CD4-positive, alpha-beta T cell treated with Interferon alpha-2 for 1 hour (primary cell): Measurements from ENCODE around the gene PLXNA4.

Source experiments
- DNase-seq, 2 donors: peaks; one replicate each; pipeline ENCODE4 v3.0.0-alpha.2; 2020 to 2022

PLXNA4 gene

DNA sequence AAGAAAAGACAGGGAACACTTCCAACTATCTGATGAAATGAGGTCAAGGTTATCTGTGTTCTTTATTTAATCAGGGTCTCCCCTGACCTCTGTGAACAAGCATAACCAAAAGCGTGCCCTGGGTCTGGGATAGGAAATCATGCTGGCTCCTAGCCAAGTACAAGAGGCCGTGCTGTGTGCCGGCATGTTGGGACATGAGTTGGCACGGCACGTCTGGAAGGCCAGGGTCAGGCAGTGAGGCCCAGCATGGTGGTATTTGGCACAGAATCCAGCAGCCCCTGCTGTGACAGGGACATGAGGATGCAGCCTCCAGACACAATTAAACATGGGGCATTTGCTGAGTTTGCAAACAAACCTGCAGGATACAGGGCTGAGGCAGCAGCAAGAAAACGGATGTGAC, 320.4 kb downstream of the PLXNA4 start:
- no peak for DNase-seq

DNA sequence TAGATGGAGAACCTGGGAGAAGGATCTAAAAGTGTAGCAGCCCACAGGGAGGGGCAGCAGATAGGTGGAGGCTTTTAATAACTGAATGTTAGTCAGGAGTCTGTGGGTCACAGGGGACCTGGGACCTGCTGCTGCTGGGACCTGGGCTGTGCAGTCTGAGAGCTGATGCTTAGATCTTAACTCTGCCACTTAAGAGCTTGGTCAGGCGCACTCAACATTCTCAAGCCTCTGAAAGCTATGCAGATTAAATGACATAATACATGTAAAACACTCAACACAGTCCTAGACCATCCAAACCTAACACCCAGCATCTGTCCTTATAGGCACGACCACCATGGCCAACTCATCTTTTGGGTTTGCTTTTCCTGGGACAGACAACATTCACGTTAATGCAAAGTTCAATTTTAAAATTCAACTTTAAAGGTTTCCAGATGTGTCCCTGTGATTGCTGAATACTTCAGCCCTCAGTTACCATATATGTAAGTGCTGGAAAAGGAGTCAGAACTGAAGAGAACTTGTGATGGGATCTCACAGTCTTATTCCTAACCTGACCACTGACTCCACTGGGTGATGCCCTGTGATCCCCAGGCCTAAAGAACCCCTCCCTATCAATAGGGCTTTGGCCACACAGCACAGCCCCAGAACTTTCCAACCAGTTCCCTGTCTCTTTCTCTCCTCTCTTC, 321.0 kb downstream of the PLXNA4 start:
- no peak for DNase-seq

DNA sequence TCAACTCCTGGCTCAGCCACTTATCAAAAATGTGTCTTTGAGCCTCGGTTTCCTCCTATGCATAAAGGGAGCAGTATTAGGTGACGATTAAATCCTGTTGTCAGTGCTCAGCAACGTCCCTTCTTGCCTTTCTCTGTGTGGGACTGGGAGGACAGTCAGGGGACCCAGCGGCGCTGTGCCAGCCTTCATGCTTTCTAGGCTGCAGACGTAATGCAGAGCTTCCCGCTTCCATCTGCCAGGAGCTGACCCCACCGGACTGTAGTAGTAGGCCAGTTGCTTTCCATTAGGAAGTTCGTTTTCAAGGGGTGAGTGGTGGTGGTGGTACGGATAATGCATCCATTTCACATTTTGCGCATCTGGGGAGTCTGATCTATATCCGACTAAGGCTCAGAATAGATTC, 321.8 kb downstream of the PLXNA4 start:
- no peak for DNase-seq

DNA sequence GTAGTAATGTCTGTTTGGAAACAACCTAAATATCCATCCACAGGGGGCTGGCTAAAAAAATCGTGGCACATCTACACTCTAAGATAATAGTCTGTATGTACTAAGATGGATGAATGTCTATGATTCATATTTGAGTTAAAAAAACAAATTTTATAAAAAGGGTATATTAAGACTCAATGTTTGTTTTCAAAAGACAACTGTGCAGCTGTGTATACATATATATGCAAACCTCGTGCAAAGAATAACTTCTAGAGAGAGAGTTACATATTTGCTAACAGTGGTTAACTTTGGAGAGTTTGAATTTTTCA, 323.5 kb downstream of the PLXNA4 start:
- DNase-seq = no peak

DNA sequence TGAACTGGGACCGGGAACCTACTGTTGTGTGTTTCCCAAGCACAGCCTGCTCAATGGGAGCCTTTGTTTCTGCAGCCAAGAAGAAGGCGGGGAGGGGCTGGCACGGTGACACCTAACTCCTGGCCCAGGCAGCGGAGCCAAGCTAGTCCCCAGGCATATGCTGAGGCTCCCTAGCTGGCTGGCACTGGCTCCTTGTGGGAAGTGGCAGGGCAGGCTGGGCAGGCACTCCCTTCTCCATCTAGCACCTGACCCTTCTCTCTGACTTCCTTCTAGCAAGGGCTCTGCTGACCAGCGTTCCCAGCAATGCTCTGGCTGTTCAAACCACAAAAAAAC, 325.0 kb downstream of the PLXNA4 start:
- DNase-seq = no peak

GRCh38 chr7:132250480-132251326, 325.6 kb downstream of the PLXNA4 start:
- DNase-seq = no peak

DNA sequence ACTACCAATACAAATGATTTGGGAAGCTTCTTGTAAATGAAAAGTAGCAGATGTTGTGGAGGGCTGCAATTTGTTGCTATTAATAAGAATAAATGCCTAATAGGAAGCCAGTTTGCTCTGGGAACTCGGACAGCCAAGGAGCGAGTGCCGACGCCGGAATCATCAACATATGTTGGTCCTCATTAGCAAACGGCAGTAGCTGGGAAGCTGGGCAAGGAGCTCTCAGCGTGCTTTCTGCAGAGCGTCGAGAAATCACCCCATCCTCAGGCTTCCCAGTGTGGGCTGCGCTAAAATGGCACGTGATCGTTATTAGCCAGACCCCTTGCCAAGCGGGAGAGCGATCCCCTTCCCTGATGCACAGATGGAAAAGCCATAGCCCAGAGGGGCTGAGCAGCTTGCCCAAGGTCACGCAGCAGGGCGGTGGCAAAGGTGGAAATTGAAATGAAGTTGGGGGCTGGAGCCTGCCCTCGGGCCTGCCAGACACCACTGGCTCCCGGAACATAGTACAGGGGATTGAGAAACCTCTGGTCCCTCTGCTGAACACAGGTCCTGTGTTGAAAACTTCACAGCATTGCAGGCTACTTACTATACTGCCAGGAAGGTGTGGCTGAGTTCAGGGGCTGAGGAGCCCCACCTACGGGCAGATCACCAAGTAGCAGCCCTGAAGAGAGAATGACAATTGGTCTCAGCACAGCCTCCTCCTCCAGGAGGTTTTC, 326.9 kb downstream of the PLXNA4 start:
- DNase-seq = no peak

GRCh38 chr7:132248841-132249240, 327.4 kb downstream of the PLXNA4 start:
- DNase-seq = no peak

DNA sequence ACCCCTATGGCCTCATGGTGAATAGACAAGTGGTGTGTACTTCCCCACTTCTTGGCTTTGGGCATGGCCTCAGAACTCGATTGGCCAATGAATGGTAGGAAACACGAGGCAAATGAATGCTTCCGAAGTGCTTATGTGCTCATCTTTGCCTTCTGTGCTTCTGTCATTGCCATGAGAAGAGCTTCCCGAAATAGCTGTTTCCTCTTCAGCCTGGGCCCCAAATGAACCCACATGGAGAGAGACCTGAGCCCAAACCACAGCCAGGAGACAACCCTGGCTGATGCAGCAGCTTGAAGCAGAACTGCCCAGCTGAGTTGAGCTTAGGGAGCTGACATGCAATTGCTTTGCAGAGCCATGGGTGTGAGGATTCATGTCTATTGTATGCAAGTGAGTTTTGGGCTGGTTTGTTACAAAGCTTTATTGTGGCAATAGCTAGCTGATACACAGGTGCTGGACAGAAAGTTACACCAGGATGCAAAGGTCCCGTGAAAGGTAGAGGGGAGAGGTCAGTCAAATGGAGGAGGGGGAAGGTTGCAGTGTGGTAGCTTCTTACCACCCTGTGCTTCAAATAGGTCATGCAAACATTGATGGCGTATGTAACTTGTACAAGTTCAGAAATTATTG, 328.2 kb downstream of the PLXNA4 start:
- no peak for DNase-seq

- no peak for DNase-seq
These were observed 329.7 kb downstream of the PLXNA4 start for GRCh38 chr7:132246591-132246990.

- no peak for DNase-seq
These were observed 330.7 kb downstream of the PLXNA4 start for GRCh38 chr7:132245539-132245938.

DNA sequence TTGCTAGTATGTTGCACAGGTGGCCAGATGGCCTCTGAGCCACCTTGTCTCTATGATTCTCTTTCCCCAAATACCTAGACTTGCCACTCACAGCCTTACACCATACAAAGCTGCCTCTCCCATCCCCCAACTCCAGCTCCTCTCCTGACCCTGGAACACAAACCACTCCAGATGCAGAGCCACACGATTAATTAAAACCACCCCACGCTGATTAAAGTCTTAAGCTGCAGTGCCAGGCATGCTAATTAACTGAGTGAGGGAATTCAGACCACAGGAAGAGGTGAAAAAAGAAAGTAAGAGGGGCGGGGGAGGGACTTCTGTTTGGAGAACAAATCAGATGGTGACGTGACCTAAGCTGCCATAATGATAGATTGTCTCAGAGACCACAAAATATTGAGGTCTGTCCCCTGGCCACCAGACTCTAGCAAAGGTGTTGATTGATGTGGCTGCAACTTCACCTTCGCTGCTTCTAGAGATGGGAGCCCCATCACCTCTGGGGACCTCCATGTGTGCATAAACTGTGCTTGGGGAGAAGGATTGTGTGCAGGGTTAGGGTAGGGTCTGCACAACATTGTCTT, 331.3 kb downstream of the PLXNA4 start:
- DNase-seq = no peak

GRCh38 chr7:132243463-132243862, 332.8 kb downstream of the PLXNA4 start:
- no peak for DNase-seq

DNA sequence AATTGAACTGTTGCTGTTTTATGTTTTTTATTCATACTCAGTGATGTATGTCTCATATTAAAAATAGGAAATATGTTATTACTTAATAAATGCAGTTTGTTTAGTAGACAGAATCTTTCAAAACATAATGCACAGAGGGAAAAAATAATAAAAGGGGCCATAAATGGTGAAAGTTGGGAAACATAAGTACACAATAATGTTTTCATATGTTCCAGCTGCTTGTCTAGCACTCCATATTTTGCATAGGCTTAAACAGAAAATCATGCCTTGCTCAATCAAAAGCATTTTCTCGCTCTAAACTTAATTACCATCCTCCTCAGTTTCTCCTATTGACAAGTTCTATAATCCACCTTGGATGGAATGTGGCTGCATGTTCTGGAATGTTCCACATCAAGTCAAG, 333.2 kb downstream of the PLXNA4 start:
- no peak for DNase-seq

DNA sequence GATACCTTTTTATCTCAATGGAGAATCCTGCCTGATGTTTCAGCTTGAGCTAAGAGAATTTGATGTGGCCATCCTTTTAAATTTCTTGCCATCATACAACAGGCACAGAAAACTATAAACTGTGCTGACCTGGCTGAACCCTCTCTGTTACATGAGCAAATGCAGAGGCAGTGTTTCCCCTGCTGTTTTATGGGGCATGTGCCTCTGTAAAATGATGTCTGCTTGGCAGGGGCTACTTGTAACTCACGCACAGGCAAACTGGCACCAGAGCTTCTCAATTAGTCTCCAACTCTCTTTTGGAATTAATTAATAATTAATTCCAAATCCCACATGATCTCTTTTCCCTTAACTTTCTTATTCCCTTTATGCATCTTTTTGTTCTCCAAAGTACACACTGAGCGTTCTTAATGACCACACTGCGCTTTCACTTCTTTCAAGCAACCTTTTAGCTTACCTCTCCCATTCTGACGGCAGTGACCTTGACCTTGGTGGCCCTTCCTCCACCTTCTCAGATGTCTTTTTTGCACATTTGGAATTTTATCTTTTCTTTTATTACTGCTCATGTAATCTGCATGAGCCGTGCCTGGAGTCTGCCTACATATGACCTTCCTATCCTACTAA, 334.0 kb downstream of the PLXNA4 start:
- DNase-seq = no peak

GRCh38 chr7:132240821-132241422, 335.3 kb downstream of the PLXNA4 start:
- DNase-seq = no peak

DNA sequence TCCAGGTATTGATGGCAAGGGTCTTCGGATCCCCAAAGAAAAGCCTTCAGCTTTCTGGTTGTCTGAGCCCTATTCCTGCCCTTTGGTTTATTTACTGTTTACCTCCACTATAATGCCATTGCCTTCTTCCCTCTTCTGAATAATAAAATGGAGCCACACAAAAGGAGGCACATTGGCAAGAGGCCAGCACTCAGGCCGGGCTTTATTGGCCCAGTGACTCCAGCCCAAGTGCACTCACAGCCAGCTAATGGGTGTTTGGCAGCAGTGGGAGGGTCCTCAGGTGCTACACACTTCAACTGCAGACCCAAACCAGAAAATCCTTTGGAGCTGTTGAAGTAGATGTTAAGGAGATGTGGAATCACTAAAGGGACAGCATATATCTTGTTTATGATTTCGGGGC, 336.0 kb downstream of the PLXNA4 start:
- DNase-seq = no peak

DNA sequence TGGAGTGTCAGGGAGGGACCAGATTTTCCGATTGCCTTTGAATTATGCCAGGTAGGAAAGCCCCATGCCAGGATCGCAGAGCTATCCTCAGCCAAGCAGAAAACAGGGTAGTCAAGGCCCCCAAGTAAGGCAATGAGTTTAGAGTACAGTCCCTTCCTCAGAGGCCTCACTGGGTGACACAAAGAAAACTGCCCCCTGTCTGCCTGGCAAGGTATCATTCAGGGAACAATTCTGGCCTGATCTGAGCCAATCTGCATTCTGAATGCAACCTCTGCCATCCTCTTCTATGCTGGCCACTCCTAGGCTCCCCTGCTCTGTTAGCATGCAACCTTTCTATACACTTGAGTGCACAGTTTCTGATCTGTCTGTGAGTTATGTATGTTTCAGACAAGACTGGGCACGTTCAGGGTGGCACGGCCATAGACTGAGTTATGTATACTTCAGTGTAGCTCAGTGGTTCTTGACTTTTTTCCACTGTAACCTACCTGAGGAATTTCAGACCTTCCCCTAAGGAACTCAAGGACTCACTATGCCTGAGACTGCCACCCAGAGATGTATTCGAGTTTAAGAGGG, 336.8 kb downstream of the PLXNA4 start:
- no peak for DNase-seq

GRCh38 chr7:132234711-132235110, 341.6 kb downstream of the PLXNA4 start:
- DNase-seq = no peak

GRCh38 chr7:132232406-132232805, 343.9 kb downstream of the PLXNA4 start:
- DNase-seq = no peak

DNA sequence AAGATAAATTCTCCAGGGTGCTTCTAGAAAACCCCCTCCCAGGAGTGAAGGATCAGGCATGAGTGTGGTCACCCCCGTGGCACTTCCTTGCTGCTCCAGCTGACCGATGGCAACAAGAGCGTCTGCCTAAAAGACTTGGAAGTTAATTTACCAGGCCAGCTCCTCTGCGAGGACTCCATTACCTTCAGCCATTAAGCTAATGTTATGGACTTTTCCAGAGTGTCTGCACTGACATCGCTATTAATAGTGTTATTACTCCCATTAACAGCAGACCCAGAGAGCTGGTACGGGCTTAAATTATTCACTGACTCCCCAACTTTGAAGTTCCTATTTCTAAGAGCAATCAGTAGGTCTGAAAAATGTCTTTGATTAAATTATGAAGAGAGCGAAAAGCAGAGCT, 345.8 kb downstream of the PLXNA4 start:
- DNase-seq = no peak

DNA sequence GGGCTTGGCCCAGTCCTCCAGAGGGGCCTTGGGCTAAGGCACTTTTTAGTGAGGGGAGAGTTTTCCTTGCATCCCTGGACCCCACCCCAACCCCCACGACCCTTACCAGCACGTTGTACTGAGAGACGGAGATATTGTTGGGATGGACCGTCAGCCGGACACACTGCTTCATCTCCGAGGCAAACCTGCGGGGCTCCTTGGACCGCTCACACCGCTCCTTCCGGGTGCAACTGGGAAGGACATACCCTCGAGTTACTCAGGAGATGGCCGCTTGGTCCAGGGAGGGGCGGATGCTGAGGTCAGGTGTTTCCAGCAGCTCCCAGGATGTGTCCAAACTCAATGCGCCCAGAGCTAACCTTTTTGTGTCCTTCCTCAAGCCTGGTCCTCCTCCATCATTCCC, 348.0 kb downstream of the PLXNA4 start:
- DNase-seq = no peak
